ENCODE measurements around the gene PRKCZ. TPM values are rescaled to one million over a fixed set of nuclear protein-coding genes. Genes with fewer than 3 reads are reported as not detected.

Gene PRKCZ
- total RNA-seq, 3 donors from 2014 or later = 0.64 to 17.9 (median 12.5) TPM

DNA sequence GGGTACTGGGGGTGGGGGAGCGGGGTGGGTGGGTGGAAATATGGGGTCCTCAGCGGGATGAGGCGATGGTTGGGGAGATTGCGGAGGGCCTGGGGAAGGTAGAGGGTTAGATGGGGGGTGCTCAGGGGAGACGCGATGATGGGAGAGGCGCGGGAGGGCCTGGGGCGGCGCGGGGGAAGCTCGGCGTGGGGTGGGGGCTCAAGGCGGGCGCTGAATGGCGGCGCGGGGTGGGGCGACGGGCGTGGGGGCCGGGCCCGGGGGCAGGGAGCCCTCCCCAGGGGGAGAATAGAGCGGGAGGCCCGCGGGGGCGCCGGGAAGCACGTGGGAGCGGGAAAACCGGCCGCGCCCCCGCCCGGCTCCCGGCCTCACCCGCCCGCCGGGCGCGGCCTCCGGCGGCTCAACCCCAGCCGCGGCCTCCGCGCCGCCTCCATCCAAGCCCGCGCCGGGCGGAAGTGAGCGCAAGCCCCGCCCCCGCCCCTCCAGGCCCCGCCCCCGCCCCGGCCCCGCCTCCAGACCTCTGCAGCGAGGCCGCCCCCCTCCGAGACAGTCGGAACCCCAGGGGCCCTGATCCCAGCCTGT is 144.2 kb downstream of the PRKCZ start, which contains the start of gene FAAP20:
Gene FAAP20, minus strand, starts transcription at position 454 of the 579 bp plus-strand sequence. Its CDS starts 23 bp downstream, at position 431.
- H3K27ac ChIP-seq = peak within 1 kb of the TSS; percentile 93 to 94
- H3K9me3 ChIP-seq = no peaks in the 10 kb centered on the region
- no peaks in the 10 kb centered on the region for H3K36me3 ChIP-seq
- DNase-seq (ENCODE audit: low spot score in 2 of 2) = no peak
- TF ChIP-seq POLR2AphosphoS5 (IDR thresholded peaks at IDR 0.05) (no peak), POLR2A (IDR thresholded peaks at IDR 0.05) (no peak)
- TF ChIP-seq, protein P1, sequence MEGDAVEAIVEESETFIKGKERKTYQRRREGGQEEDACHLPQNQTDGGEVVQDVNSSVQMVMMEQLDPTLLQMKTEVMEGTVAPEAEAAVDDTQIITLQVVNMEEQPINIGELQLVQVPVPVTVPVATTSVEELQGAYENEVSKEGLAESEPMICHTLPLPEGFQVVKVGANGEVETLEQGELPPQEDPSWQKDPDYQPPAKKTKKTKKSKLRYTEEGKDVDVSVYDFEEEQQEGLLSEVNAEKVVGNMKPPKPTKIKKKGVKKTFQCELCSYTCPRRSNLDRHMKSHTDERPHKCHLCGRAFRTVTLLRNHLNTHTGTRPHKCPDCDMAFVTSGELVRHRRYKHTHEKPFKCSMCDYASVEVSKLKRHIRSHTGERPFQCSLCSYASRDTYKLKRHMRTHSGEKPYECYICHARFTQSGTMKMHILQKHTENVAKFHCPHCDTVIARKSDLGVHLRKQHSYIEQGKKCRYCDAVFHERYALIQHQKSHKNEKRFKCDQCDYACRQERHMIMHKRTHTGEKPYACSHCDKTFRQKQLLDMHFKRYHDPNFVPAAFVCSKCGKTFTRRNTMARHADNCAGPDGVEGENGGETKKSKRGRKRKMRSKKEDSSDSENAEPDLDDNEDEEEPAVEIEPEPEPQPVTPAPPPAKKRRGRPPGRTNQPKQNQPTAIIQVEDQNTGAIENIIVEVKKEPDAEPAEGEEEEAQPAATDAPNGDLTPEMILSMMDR (IDR thresholded peaks at IDR 0.05) = no peak
- H3K4me3 ChIP-seq = peak within 1 kb of the TSS; percentile 58 to 75 (median 73)
- peaks cover 3 to 30% of the 10 kb centered on the region in 2 donors for H3K4me1 ChIP-seq
- H3K27me3 ChIP-seq = no peaks in the 10 kb centered on the region
- intact Hi-C loops (cut with DNase I; ENCODE audit: low total_unique reads) = loop anchor here (5.0 kb wide), 2 partner anchors 198 to 1192 kb away; partner anchors contain the start of genes HES4, MORN1 and RER1

DNA sequence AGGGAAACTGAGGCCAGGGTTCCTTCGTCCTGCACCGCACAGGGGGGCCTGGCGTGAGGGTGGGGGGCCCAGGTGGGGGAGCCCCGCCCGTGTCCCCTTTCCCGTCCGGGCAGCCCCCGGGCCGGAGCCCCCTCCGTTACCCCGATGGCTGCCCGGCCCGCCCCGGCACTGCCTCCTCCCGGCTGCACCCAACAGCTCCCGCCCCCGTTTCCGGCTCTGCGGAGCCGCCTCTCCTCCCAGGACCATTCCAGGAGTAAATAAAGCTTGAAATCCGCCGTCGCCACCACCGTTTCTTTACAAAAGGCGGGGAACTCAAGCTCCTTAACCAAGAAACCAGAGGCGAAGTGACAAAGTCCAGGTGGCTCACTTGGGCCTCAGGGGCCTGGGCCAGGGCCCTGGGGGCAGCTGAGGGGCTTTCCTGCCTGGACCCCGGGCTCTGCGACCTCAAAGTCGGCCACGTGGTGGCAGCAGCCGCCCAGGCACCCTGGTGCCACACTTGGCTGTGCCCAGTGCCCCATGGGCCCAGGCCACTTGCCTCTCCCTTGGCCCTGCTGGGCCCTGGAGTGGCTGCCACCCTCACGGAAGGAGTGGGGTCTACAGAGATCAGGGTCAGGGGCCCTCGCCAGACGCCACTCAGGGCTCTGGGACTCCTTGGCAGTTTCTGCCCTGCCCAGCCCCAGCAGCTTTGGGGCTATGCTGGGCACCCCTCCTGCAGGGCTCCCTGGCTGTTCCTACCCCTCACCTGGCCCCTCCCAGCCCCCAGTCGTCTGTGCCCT is 144.9 kb downstream of the PRKCZ start:
- TF ChIP-seq POLR2A (IDR thresholded peaks at IDR 0.05) (no peak), POLR2AphosphoS5 (IDR thresholded peaks at IDR 0.05) (peak; percentile 60 to 83 (median 70))
- TF ChIP-seq, protein P1 (IDR thresholded peaks at IDR 0.05) = peak; percentile 78 to 98 (median 98)
- Histone ChIP-seq H3K4me1 (peaks cover 3 to 27% of the 10 kb centered on the region in 2 donors), H3K4me3 (peak overlapping the region; percentile 58 to 75 (median 73)), H3K36me3 (no peaks in the 10 kb centered on the region), H3K27me3 (no peaks in the 10 kb centered on the region), H3K27ac (peak overlapping the region; percentile 93 to 94), H3K9me3 (no peaks in the 10 kb centered on the region)
- DNase-seq (ENCODE audit: low spot score in 2 of 2) = peak; percentile 88 to 89
- intact Hi-C loops (cut with DNase I; ENCODE audit: low total_unique reads) = loop anchor here (5.0 kb wide), 3 partner anchors 187 to 1193 kb away; partner anchors contain the start of genes HES4, MORN1 and RER1

DNA sequence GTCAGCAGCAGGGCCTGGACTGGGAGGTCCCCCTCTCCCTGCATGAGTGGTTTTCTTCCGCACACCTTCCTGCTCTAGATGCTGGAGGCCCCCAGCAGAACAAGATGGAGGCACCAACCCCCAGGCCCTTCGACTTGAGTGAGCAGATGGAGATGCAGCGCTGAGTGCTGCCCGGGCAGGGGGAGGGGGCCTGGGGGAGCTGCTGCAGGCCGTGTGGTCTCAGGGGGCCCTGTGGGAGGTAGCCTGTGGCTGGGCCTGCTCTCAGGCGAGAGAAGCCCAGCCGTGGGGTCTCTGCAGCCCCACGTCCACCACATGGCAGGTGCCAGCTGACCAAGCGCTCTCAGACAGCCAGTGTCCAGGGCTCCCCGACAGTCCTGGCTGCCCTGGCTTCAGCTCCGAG is 145.6 kb downstream of the PRKCZ start:
- no peaks in the 10 kb centered on the region for H3K27me3 ChIP-seq
- H3K4me3 ChIP-seq = peak overlapping the region in 1 of 3 donors; percentile 73
- TF ChIP-seq, protein P1 (IDR thresholded peaks at IDR 0.05) = no peak
- TF ChIP-seq POLR2A (IDR thresholded peaks at IDR 0.05) = no peak
- TF ChIP-seq POLR2AphosphoS5 (IDR thresholded peaks at IDR 0.05) = no peak
- peak overlapping the region; percentile 93 to 94 for H3K27ac ChIP-seq
- no peaks in the 10 kb centered on the region for H3K9me3 ChIP-seq
- H3K36me3 ChIP-seq = no peaks in the 10 kb centered on the region
- peaks cover 3 to 20% of the 10 kb centered on the region in 2 donors for H3K4me1 ChIP-seq
- no peak for DNase-seq (ENCODE audit: low spot score in 2 of 2)
- intact Hi-C loops (cut with DNase I; ENCODE audit: low total_unique reads) = loop anchor here (5.0 kb wide), 1 partner anchor 187 kb away; no protein-coding TSS in a partner anchor

DNA sequence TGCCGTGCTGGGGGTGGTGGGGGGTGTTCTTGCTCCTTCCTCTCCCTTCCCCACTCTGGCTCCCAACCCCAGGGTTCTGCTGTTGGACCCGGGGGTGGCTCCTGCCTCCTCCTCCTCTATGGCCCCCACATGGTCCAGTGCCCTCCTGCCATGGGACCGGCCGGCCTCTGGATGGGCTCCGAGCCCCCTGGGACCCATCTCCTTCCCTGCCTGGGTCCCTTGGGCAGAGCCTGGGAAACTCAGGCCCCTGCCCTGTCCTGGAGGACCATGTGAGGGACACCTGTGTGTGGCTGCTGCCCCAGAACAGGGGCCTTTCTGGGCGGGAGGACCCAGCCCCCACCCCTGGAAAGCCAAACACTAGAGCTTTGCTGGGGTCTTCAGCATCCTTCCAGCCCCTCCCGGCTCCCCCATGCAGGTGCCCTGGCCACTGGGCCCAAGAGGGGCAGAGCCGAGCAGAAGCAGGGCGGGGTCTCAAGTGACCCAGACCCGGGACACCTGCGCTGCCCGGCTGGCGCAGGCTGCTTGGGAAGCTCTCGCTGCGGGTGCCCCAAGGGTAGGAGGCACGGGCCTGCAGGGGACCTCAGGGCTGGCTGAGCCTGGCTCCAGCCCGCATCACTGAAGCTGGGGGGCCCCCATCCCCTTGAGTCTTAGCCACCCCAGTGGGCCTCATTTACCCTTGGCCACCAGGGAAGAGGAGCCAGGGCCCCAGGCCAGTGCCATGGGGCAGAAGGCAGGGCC is 146.9 kb downstream of the PRKCZ start:
- Histone ChIP-seq H3K27me3 (no peaks in the 10 kb centered on the region), H3K4me1 (peaks cover 3 to 17% of the 10 kb centered on the region in 2 donors), H3K9me3 (no peaks in the 10 kb centered on the region), H3K27ac (peak overlapping the region in 1 of 2 donors; percentile 97), H3K4me3 (no peak overlapping the region), H3K36me3 (no peaks in the 10 kb centered on the region)
- DNase-seq (ENCODE audit: low spot score in 2 of 2) = no peak
- no peak for TF ChIP-seq POLR2A (IDR thresholded peaks at IDR 0.05)
- TF ChIP-seq POLR2AphosphoS5 (IDR thresholded peaks at IDR 0.05) = no peak
- TF ChIP-seq, protein P1 (IDR thresholded peaks at IDR 0.05) = no peak
- intact Hi-C loops (cut with DNase I; ENCODE audit: low total_unique reads) = loop anchor here (5.0 kb wide), 1 partner anchor 185 kb away; no protein-coding TSS in a partner anchor
